Esophagus squamous epithelium (tissue), 4 donors: ENCODE data around the gene EPB41L2.

ENCODE experiments used
- POLR2A ChIP-seq, 4 donors: fragments of 450-650 bp; IDR thresholded peaks; one replicate each; pipeline ENCODE4 v1.6.1; 2017; ENCODE audit warnings: antibody characterized with exemption in 4 of 4, mild to moderate bottlenecking in 4 of 4, moderate library complexity in 3 of 4
- TF ChIP-seq, protein P1 (sequence below), 6 experiments: fragments of 450-650 bp in 4 of 6; fragments of 200-600 bp in 2 of 6; sonication (generic) in 2 of 6; IDR thresholded peaks; one replicate each; pipeline ENCODE4 v1.5.1; 2016 to 2019; ENCODE audit warnings: antibody characterized with exemption in 6 of 6, mild to moderate bottlenecking in 4 of 6, moderate library complexity in 4 of 6

GRCh38 chr6:131049608-131050007 is 13.4 kb downstream of the EPB41L2 start:
- TF ChIP-seq, protein P1, sequence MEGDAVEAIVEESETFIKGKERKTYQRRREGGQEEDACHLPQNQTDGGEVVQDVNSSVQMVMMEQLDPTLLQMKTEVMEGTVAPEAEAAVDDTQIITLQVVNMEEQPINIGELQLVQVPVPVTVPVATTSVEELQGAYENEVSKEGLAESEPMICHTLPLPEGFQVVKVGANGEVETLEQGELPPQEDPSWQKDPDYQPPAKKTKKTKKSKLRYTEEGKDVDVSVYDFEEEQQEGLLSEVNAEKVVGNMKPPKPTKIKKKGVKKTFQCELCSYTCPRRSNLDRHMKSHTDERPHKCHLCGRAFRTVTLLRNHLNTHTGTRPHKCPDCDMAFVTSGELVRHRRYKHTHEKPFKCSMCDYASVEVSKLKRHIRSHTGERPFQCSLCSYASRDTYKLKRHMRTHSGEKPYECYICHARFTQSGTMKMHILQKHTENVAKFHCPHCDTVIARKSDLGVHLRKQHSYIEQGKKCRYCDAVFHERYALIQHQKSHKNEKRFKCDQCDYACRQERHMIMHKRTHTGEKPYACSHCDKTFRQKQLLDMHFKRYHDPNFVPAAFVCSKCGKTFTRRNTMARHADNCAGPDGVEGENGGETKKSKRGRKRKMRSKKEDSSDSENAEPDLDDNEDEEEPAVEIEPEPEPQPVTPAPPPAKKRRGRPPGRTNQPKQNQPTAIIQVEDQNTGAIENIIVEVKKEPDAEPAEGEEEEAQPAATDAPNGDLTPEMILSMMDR (IDR thresholded peaks at IDR 0.05), result no peak
- no peak for TF ChIP-seq POLR2A (IDR thresholded peaks at IDR 0.05)
